GM19324 (cell line): ENCODE results near the gene CLDN15.

Experiments
- ATAC-seq: cut with Tn5 transposase; IDR thresholded peaks from one replicate; pipeline ENCODE4 v1.9.1; 2021; ENCODE audit warnings: mild to moderate bottlenecking, moderate library complexity; ENCODE audit not compliant: unreplicated experiment, low FRiP score

The CLDN15 gene

DNA sequence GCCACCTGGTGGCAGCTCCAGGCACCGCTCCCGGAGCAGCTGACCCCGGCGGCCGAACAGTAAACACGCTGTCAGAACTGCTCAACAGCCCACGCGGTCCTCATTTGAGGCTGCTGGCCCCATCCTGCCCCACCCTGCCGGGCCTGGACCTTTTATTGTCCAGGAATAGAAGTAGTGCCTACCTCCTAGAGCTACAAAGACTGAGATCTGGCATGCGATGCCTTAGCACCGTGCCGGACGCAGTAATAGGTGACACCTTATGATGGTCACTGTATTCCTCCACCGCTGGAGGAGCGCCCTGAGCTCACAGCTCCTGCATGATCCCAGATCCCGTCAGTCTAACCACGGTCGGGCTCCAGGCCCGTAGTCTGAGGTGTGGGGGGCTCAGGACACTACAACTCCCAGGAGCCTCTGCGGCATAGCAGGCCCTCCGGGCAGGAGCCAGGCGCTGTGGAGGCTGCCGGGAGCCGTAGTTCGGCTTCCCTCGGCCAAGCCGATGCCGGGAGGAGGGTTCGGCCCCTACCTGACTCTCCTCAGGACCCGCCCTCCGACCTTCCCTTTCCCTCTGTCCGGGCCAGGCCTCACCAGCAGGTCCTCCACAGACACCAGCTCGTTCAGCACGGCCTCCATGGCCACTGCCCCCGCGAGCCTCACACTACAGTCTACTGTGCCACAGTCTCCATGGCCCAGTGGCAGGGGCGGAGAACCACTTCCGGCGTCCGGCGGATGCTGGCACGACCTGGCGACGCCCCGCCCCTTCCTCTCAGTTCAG, 7.0 kb upstream of the CLDN15 start, which contains the start of gene FIS1:
FIS1 (minus strand) TSS at position 707 of the 772 bp plus-strand sequence; CDS start at position 630, 77 bp downstream.
- peak; percentile 91 for ATAC-seq

DNA sequence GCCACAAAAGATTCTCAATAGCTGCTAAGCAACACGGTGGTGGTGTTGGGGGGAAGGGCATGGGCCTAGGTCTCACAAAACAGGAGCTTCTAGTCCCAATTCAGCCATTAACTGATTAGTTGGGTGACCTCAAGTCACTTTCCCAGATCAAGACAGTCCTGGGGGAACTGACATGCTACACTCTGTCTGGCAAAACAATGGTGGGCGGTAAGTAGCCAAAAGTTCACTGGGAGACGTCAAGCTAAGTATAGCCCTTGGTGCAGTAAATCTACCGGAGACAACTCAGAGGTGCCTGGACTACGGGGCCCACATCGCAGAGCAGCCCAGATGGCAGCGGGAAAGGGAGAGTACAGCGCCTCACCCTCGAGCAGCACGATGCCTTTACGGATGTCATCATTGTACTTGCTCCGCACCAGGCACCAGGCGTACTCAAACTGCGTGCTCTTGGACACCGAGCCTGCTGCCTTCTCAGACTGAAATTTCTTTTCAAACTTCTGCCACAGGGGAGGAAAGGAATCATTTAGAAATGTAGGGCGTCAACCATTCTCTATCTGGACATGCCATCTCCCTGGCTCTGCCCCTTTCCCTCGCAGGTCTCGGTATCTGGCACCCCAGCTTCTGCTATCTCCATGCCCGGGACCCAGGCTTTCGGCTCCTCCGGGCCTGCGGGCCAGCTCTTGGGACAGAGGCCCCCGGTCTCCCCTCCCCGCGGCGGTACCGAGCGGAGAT, 6.2 kb upstream of the CLDN15 start:
- no peak for ATAC-seq

DNA sequence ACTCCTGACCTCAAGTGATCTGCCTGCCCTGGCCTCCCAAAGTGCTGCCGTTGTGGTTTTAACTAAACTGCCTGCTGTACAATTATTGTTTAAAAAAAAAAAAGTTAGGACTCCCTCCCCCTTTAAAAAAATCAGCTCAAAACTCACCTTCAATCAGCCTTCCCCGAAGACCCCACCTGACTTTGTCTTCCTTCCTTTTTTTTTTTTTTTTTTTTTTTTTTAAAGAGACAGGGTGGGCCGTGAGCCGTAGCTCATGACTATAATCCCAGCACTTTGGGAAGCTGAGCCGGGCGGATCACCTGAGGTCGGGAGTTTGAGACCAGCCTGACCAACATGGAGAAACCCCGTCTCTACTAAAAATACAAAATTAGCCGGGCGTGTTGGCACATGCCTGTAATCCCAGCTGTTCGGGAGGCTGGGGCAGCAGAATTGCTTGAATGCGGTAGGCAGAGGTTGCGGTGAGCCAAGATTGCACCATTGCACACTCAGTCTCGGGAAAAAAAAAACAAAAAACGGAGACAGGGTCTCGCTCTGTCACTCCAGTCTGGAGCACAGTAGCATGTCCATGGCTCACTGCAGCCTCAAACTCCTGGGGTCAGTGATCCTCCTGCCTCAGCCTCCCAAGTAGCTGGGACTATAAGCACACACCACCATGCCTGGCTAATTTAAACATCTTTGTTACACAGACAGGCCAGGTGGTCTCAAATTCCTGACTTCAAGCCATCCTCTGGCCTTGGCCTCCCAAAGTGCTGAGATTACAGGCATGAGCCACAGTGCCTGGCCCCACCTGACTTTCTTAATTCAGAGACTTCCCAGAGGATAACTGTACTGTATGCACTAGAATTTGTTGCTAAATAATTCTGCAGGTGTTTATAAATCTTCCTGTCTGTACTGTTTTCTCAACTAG, 4.1 kb upstream of the CLDN15 start:
- ATAC-seq, result no peak

DNA sequence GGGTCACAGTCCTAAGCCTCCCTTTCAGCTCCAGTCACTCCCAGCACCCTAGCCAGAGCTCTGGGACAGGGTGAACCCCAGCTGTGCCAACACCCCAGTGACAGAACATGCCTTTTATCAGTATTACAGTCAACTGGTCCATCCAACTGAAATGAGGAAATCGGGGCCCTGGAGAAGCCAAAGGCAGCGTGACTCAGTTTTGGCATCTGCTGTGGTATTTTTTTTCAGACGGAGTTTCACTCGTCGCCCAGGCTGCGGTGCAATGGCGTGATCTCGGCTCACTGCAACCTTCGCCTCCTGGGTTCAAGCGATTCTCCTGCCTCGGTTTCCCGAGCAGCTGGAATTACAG, 3.4 kb upstream of the CLDN15 start:
- ATAC-seq, result no peak

DNA sequence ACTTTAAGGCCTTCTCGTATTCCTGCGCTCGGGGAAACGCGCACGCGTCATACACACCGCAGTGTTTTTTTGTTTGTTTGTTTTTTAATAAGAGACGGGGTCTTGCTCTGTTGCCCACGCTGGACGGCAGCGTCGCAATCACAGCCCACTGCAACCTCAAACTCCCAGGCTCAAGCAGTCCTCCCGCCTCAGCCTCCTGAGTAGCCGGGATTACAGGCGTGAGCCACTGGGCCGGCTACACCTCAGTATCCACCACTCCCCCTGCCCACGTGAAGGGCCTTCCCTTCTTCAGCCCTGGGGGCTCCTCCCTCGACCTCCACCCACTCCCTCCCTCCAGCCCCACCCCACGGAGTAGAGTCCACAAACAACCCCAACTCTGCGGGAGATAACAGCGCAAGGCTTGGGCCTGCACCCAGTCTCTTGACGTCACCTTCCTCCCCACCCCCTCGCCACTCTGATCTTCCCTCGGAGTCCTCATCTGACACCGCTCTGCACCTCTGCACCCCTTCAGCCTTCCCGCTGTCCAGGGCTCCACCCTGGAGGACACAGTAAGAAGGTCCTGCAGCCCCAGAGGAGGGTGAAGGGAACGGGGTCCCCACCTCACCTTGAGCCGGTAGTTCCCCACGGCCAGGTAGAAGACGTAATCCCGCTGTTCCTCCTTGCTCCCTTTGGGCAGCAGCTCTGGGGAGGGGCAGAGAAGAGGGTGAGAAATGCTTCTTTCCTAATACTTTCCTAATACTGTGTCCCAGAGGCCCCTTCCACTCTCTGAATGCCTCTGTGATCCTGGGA, 2.8 kb upstream of the CLDN15 start:
- no peak for ATAC-seq

DNA sequence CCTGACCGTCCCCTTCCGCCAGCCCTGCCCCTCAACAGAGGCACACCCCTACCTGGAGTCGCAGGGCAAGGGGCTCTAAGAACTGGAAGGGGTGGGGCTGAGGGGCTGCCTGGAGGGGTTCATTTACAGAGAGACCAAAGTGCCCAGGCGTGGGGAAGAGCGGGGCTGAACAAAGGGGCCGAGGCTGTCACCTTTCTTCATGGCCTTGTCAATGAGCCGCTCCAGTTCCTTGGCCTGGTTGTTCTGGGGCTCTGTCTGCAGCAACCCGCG, 2.3 kb upstream of the CLDN15 start:
- no peak for ATAC-seq

DNA sequence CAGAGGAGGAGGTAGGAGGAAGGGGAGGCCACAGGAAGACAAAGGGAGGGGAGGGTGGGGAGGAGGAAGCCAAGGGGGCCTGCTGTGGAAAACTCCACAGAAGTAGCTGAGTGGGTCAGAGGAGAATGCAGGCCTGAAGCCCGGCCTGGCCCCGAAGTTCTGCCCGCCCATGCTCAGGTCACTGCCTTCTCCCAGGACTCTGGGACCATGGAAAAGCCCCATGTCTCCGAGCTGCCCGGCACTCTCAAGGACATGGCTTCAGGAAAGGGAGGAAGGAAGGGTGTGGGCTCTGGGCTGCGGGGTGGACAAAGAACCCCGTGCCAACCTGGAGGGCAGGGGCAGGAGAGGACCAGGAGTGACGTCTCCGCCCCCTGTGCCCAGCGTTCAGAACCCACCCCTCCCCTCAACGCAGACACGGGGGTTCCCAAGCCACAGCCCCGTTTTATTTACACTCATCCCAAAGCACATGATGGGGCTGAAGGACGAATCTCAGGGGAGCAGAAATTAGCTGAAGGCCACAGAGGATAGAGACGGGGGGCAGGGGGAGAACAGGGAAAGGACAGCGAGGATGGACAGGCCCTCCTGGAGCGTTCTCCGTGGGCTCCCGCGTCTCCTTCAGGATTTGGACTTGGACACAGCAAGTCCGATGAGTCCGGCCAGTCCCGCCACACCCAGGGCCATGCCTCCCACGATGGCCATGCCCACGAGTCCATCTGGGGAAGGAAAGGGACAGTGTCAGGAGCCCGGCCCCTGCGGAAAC, 1.8 kb upstream of the CLDN15 start:
- no peak for ATAC-seq

DNA sequence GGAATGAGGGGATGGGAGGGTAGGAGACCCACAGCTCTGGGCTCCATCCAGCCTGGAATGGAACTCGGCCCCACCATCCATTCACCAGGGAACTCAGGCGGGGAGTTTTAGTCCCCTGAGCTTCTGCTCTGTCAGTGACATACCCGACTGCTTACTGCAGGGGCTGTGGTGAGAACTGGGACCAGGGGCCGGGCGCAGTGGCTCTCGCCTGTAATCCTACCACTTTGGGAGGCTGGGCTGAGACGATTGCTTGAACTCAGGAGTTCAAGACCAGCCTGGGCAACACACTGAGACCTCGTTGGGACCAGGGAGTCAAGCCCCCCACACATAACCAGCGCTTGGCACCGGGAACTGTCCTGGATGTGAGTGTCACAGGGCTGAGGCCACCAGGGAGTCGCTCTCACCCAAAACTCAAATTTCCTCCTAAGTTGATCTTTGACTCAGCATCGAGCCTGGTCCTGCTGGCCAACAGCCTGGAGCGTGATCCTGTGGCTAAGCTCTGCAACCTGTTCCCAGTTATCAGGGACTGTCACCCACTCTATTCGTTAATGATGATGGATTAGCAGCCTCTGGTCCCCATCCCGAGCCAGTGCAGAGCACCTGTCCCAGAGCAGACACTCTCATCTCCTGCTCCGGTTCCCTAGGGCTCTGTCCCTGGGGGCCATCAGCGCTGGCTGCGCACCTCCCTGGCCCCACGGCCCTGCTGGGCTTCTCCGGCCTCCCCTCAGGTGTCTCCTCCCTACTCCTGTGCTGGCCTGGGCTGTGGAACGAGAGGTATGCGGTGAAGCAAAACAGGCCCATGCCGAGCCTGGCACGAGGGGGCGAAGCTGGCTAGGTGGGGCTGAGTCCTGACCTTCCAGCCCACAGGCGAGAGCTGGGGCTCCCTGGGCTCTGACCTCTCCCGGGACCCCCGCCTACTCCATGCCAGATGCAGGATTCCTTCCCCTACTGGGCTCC, 902 bp upstream of the CLDN15 start:
- no peak for ATAC-seq

DNA sequence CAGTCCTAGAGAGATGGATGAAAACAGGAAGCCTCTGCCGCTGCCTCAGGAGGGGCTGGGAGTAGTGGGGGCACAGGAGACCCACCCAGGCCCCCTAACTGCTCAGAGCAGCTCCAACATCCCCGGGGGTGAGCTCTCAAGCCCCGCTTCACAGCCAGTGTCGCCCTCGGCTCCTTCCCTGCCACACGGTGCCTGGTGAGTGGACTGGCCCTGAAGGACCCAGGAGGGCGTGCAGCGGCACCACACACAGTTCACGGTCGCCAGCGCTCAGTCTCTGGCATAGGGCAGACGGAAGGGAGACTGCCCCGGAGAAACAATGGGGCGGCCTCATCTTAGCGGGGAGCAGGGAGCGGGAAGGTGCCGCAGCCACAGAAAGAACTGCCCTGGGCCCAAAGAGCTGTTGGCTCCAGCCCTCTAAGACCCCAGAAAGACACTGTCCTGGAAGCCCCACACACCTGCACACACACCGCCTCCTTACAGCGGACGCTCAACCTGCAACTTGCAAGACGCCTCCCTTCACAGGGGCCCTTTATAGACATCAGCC, 1.2 kb downstream of the CLDN15 start:
- ATAC-seq, result no peak

DNA sequence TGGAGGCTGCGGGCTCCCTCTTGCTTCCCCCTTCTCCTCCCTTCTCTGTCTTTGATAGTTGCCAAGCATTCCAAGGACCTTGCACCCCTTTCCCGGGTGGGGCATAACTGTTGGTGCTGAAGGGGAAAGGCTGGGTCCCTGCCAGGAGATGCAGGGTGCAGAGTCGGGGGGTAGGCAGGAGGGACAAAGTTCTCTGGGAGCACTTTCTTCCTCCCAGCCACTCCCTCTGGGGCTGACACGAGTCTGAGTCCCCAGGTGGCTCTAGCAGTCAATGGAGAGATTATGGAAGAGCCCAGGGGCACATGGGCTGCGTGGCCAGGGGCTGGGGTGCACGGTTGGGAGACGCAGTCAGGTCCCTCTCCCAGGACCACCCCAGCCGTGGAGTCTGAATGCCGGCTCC, 2.1 kb downstream of the CLDN15 start:
- ATAC-seq, result no peak

DNA sequence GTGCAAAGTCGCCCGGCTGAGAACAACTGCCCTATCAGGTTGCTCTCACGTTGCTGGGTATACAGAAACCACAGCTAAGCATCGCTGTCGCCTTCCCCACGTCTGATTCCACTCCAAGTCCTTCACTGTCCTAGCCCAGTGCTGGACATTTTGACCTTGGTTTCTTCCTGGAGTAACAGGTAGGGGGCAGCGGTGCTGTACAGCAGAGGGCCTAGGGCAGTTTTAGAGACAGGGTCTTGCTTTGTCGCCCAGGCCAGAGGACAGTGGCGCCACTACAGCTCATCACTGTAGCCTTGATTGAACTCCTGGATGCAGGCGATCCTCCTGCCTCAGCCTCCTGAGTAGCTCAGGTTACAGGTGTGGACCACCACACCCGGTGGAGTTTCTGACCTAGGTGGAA, 2.6 kb downstream of the CLDN15 start:
- ATAC-seq, result no peak

DNA sequence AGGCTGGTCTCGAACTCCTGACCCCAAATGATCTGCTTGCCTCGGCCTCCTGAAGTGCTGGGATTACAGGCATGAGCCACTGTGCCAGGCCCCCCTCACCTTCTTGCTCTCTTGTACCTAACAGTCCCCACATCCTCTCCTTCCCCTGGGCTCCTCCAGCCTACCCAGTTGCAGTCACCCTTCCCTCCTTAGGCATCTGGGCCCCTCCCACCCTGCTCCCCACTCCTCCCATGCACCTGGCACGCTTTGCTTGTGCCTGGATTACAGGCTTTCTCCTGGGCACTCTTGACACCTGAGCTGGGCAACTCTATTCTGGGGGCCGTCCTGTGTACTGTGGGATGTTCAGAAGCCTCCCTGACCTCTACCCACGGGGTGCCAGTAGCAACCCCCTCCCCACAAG, 3.0 kb downstream of the CLDN15 start:
- ATAC-seq, result no peak

DNA sequence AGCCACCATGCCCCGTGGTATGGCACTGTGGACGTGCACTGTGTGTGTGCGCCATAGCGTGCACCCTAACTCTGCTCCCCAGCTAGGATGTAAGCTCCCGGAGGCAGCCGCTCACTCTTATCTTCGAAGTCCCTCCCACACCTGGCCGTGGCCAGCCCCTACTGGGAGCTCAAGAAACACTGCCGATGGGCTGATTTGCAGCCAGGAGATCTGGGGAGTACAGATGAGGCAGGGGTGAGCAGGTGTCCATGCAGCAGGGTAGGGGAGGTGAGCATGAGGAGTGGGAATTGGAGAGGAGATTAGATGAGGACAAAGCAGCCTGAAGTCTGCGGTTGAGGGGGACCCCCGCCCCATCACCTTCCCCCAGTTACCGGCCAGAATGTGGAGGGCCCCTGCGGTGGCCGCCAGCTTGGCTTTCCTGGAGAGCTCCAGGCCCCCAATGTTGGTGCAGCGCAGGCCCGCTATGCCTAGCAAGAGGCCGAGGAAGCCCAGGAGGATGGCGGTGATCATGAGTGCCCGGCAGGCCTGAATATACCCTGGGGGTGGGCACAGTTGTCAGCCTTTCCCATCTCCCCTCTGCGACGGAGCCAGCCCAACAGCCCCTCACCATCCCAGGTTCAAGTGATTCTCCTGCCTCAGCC, 3.6 kb downstream of the CLDN15 start:
- no peak for ATAC-seq

DNA sequence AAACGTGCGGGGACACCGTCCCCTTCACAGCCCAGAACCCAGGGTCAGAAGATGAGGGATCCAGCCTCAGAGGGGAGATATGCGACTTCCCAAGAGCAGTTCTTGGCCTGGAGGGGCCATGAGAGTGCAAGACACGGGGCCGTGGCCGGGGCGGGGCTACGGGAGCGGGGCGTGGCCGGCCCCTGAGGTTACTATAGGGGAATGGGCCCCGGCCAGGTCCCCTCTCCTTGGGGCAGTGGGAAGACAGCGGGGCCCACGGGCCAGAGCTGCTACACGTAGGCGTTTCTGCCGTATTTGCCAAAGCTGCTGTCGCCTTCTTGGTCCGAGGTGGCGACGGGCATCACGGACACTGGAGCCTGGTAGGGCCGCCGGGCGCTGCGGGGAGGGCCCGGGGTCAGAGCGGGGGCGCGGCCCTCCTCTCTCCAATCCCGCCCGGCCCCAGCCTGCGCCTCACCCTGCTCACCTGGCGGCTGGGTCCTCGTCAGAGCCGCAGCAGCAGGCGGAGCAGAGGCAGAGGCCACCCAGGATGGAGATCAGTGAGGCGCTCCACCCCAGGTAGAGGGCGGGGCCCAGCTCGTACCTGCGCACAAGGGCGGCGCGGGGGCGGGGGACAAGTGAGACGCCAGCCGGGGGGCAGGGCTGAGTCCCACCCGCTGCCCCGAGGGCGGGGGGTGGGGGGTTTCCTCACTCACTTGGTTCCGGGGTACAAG, 5.3 kb downstream of the CLDN15 start:
- no peak for ATAC-seq

DNA sequence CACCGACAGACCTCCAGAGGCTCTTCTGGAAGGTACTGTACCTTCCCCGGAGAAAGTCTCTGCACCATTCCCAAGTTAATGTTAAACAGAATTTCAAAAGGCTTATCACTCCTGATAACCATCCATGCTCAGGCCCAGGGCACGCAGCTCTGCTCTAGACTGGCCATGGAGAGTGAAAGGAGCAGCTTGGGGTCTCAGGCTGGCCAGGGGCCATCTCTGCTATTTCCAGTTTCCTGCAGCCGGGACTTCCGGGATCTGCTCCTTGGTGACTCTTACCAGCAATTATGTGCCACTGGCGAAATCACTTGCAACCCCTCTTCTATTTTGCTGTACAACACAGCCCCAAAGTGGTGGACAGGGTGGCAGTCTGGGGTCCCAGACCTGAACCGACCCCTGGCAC, 6.0 kb downstream of the CLDN15 start:
- ATAC-seq, result no peak

DNA sequence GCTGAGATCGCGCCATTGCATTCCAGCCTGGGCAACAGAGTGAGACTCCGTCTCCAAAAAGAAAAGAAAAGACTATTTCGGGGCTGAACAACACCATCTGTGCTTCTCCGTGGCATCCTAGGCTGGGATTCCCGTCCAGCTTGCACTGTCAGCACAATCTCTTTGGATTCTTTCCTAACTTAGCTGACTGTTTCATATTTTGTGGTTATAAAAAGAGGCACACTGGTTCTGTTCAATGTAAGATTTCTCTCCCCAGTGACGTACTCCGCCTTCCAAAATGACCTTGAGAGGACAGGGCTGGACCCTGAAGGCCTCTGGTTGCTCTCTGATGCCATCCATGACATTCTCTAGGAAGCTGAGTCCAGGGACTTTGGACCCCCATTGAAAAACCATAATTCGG, 10.9 kb downstream of the CLDN15 start:
- no peak for ATAC-seq

DNA sequence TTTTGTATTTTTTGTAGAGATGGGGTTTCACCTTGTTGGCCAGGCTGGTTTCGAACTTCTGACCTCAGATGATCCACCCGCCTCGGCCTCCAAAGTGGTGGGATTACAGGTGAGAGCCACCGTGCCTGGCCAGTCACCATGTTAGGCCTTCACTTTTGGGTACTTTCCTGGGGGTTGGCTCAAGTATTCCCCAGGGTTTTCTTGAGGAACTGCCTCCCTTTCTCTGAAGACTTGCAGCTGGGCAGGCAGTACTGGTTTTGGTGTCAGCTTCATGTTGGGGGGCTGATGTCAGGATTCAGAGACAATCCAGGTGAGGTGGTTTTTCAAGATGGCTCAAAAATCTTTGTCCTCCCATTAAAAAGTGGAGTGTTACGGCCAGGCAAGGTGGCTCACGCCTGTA, 12.0 kb downstream of the CLDN15 start:
- no peak for ATAC-seq
